Thymus (tissue), 11 donors: ENCODE results near the gene MAMLD1. TPM values are rescaled to one million over a fixed set of nuclear protein-coding genes. Genes with fewer than 3 reads are reported as not detected.

Source experiments
- DNase-seq, 9 donors: peaks; one replicate each; pipeline ENCODE4 v3.0.0-alpha.2; 2013; ENCODE audit warnings: low spot score in 9 of 9, low read depth in 6 of 9, missing footprints in 1 of 9
- H3K27ac ChIP-seq, 2 donors: one replicate each; pipeline ENCODE4 v1.5.1; 2013; ENCODE audit warnings: control low read depth in 1 of 2, low read depth in 1 of 2, low read length in 1 of 2, mild to moderate bottlenecking in 1 of 2, moderate library complexity in 1 of 2
- H3K27me3 ChIP-seq, 2 donors: one replicate each; pipeline ENCODE4 v1.5.1; 2013; ENCODE audit warnings: low read length in 1 of 2; ENCODE audit not compliant: control insufficient read depth in 2 of 2, insufficient read depth in 1 of 2
- H3K36me3 ChIP-seq, 2 donors: one replicate each; pipeline ENCODE4 v1.5.1; 2013; ENCODE audit warnings: low read length in 1 of 2, mild to moderate bottlenecking in 1 of 2, moderate library complexity in 1 of 2; ENCODE audit not compliant: control insufficient read depth in 2 of 2, insufficient read depth in 2 of 2
- H3K4me1 ChIP-seq, 2 donors: one replicate each; pipeline ENCODE4 v1.5.1; 2013; ENCODE audit warnings: low read length in 2 of 2; ENCODE audit not compliant: control insufficient read depth in 2 of 2, insufficient read depth in 2 of 2
- H3K4me3 ChIP-seq, 2 donors: one replicate each; pipeline ENCODE4 v1.5.1; 2013; ENCODE audit warnings: low read length in 2 of 2, control low read depth in 1 of 2, mild to moderate bottlenecking in 1 of 2
- H3K9me3 ChIP-seq, 2 donors: one replicate each; pipeline ENCODE4 v1.5.1; 2013; ENCODE audit warnings: low read length in 1 of 2, mild to moderate bottlenecking in 1 of 2; ENCODE audit not compliant: control insufficient read depth in 2 of 2, insufficient read depth in 1 of 2
- WGBS: extraction: QIAGEN DNeasy Blood & Tissue Kit; methylation state at CpG from one replicate; pipeline ENCODE4 v1.1.7; 2013; 5-methylcytosine and 5-hydroxymethylcytosine counted together
- polyA plus RNA-seq: library from polyadenylated mRNA; stranded (reverse); fragments of 200-250 nt; gene quantifications from one replicate; pipeline ENCODE4 v1.2.3, GENCODE V29; 2013
- total RNA-seq: library from RNA; stranded (reverse); fragments of 120-200 nt; gene quantifications from one replicate; pipeline ENCODE4 v1.2.4, GENCODE V29; 2013
- donor health status: healthy.

Gene MAMLD1
- total and polyA plus RNA-seq, 2 donors = 0.42 to 0.96 TPM

GRCh38 chrX:150371877-150372276, 8.8 kb downstream of the MAMLD1 start:
- Histone ChIP-seq H3K27ac (no peak overlapping the region), H3K27me3 (peaks cover 0 to 4% of the 10 kb centered on the region in 2 donors), H3K36me3 (no peaks in the 10 kb centered on the region), H3K4me3 (no peak overlapping the region), H3K4me1 (no peaks in the 10 kb centered on the region), H3K9me3 (no peaks in the 10 kb centered on the region)
- no peak for DNase-seq
- 93% methylated on average over 6 of the region's 6 CpGs for WGBS

GRCh38 chrX:150372280-150372679, 9.2 kb downstream of the MAMLD1 start:
- no peaks in the 10 kb centered on the region for H3K9me3 ChIP-seq
- H3K4me3 ChIP-seq = no peak overlapping the region
- no peaks in the 10 kb centered on the region for H3K4me1 ChIP-seq
- H3K27ac ChIP-seq = no peak overlapping the region
- no peaks in the 10 kb centered on the region for H3K27me3 ChIP-seq
- no peaks in the 10 kb centered on the region for H3K36me3 ChIP-seq
- 95% methylated on average over 8 of the region's 8 CpGs for WGBS
- DNase-seq = no peak

- Histone ChIP-seq H3K27ac (no peak overlapping the region), H3K9me3 (no peaks in the 10 kb centered on the region), H3K36me3 (no peaks in the 10 kb centered on the region), H3K27me3 (no peaks in the 10 kb centered on the region), H3K4me3 (no peak overlapping the region), H3K4me1 (no peaks in the 10 kb centered on the region)
- WGBS = 93% methylated on average over 6 of the region's 6 CpGs
- no peak for DNase-seq
Measured at GRCh38 chrX:150372756-150373155, 9.6 kb downstream of the MAMLD1 start.

GRCh38 chrX:150375243-150375770, 12.2 kb downstream of the MAMLD1 start:
- Histone ChIP-seq H3K4me1 (no peaks in the 10 kb centered on the region), H3K27ac (no peak overlapping the region), H3K4me3 (no peak overlapping the region), H3K36me3 (no peaks in the 10 kb centered on the region), H3K9me3 (no peaks in the 10 kb centered on the region), H3K27me3 (no peaks in the 10 kb centered on the region)
- no peak for DNase-seq
- WGBS = 97% methylated on average over 4 of the region's 4 CpGs

GRCh38 chrX:150377005-150377404, 13.9 kb downstream of the MAMLD1 start:
- WGBS = 99% methylated on average over 3 of the region's 3 CpGs
- no peaks in the 10 kb centered on the region for H3K9me3 ChIP-seq
- no peak for DNase-seq
- no peak overlapping the region for H3K4me3 ChIP-seq
- H3K4me1 ChIP-seq = no peaks in the 10 kb centered on the region
- no peaks in the 10 kb centered on the region for H3K36me3 ChIP-seq
- H3K27me3 ChIP-seq = no peaks in the 10 kb centered on the region
- no peak overlapping the region for H3K27ac ChIP-seq

- no peaks in the 10 kb centered on the region for H3K9me3 ChIP-seq
- H3K27ac ChIP-seq = no peak overlapping the region
- WGBS = 97% methylated on average over 1 of the region's 1 CpG
Measured at GRCh38 chrX:150405006-150405405, 41.9 kb downstream of the MAMLD1 start.

GRCh38 chrX:150405576-150405975, 42.5 kb downstream of the MAMLD1 start:
- no peaks in the 10 kb centered on the region for H3K9me3 ChIP-seq
- 93% methylated on average over 4 of the region's 4 CpGs for WGBS
- no peak overlapping the region for H3K4me3 ChIP-seq
- peaks cover 2 to 4% of the 10 kb centered on the region in 2 donors for H3K4me1 ChIP-seq
- H3K27ac ChIP-seq = no peak overlapping the region
- no peaks in the 10 kb centered on the region for H3K36me3 ChIP-seq
- no peaks in the 10 kb centered on the region for H3K27me3 ChIP-seq
- DNase-seq = no peak

More at GRCh38 chrX:150405006-150405405, 41.9 kb downstream of the MAMLD1 start:
- Histone ChIP-seq H3K4me1 (no peaks in the 10 kb centered on the region), H3K4me3 (no peak overlapping the region), H3K27me3 (no peaks in the 10 kb centered on the region), H3K36me3 (no peaks in the 10 kb centered on the region)
- no peak for DNase-seq

GRCh38 chrX:150406596-150406995, 43.5 kb downstream of the MAMLD1 start:
- DNase-seq = no peak
- 96% methylated on average over 6 of the region's 6 CpGs for WGBS
- Histone ChIP-seq H3K4me3 (no peak overlapping the region), H3K27me3 (no peaks in the 10 kb centered on the region), H3K4me1 (peaks cover 5 to 14% of the 10 kb centered on the region in 2 donors), H3K9me3 (no peaks in the 10 kb centered on the region), H3K36me3 (no peaks in the 10 kb centered on the region), H3K27ac (no peak overlapping the region)

- Histone ChIP-seq H3K4me3 (no peak overlapping the region), H3K9me3 (no peaks in the 10 kb centered on the region), H3K4me1 (peaks cover 5 to 15% of the 10 kb centered on the region in 2 donors), H3K36me3 (no peaks in the 10 kb centered on the region), H3K27ac (no peak overlapping the region), H3K27me3 (no peaks in the 10 kb centered on the region)
- 79% methylated on average over 5 of the region's 5 CpGs for WGBS
- DNase-seq = no peak
Measured at GRCh38 chrX:150408007-150408406, 44.9 kb downstream of the MAMLD1 start.

GRCh38 chrX:150408561-150408960, 45.4 kb downstream of the MAMLD1 start:
- H3K36me3 ChIP-seq = no peaks in the 10 kb centered on the region
- peaks cover 5 to 15% of the 10 kb centered on the region in 2 donors for H3K4me1 ChIP-seq
- no peaks in the 10 kb centered on the region for H3K9me3 ChIP-seq
- no peaks in the 10 kb centered on the region for H3K27me3 ChIP-seq
- WGBS = 97% methylated on average over 2 of the region's 2 CpGs
- H3K4me3 ChIP-seq = no peak overlapping the region
- DNase-seq = no peak
- no peak overlapping the region for H3K27ac ChIP-seq
